Measurements from ENCODE around the gene RBM20.

GRCh38 chr10:110618230-110618610 is 25.9 kb upstream of the RBM20 start:
- TF ChIP-seq GATA2 (IDR thresholded peaks at IDR 0.05; ENCODE audit: low read depth, low read length) (no peak), GATA3 (IDR thresholded peaks at IDR 0.05; ENCODE audit: low read depth, low read length) (no peak)
